Stimulated activated CD8-positive, alpha-beta memory T cell treated with anti-CD3 and anti-CD28 coated beads, Interleukin-15, amount 100 ng/mL, for 24 hours (primary cell): ENCODE data around the gene PAX2.

ENCODE experiments used
- DNase-seq: peaks from one replicate; pipeline ENCODE4 v3.0.0-alpha.2; 2020; ENCODE audit warnings: low read depth

Gene PAX2

GRCh38 chr10:100817268-100817839, 72.0 kb downstream of the PAX2 start:
- DNase-seq, result no peak

DNA sequence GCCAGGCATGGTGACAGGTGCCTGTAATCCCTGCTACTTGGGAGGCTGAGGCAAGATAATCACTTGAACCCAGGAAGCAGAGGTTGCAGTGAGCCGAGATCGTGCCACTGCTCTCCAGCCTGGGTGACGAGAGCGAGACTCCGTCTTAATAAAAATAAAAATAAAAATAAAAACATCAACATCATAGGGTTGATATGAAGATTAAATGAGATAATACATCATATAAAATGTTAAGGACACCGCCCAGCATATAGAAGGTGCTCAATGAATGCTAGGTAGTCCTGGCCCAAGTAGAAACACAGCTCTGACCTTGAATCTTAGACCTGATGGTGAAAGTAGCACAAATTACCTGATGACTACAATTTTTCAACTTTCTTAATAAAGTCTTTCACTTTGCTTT, 74.0 kb downstream of the PAX2 start:
- DNase-seq, result no peak

DNA sequence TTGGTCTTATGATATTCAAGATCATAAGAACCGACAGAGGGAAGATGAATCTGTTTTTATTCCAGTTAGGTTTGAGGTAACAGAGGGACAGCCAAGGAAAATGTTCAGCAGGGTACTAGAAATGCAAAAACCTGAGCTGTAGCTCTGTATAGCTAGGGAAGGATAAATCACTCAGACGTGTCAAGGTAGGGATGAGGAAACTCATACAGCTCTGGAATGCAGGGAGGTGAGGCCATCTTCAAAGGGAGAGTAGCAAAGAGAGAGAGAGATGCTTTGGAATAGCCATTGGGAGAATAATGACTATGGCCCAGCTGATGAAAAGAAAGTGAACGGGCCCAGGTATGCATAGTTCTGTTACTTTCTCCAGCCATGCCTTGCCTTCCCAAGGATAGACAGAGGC, 77.8 kb downstream of the PAX2 start:
- no peak for DNase-seq

DNA sequence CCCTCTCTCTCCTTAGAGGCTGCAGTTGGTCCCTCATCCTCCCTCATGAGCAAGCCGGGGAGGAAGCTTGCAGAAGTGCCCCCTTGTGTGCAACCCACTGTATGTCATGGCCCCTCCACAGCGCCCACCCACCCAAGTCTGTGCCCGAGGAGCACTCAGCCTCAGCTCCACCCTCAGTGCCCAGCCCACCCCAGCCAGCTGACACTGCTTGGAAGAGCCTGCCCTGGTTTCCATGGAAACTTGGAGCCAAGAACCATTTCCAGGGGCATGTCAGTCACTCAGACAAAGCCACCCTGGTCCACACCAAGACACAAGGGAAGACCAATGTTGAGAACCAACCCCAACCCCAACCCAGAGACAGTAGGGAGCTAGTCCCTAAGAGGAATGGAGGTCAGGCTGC, 79.5 kb downstream of the PAX2 start:
- DNase-seq, result no peak

DNA sequence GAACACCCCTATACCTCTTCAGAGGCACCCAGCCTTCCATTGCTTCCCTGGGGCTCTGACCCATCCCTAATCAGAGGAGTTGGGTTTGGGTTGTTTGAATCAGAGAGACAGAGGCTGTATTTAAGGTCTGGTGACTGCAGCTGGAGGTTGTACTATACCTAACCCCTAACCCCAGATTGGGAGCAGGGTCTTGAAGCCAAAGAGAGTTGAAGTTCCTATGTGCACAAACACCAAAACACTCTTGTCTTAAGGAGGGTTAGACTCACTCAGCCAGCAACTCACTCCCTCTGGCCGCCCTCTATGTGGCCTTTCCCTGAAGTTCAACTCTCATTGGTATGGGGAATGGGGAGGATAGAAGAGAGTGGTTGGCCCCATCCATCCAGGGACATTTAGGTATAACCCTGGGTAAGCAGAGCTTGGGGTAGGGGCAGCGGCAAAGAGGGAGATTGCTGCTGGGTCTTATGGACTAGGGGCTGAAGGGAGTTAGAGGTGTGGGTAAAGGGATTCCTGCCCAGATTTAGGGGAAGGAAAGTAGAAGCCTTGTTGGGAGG, 80.0 kb downstream of the PAX2 start:
- DNase-seq, result no peak

GRCh38 chr10:100826031-100826651, 80.8 kb downstream of the PAX2 start:
- no peak for DNase-seq

GRCh38 chr10:100826661-100826982, 81.2 kb downstream of the PAX2 start:
- DNase-seq, result no peak

DNA sequence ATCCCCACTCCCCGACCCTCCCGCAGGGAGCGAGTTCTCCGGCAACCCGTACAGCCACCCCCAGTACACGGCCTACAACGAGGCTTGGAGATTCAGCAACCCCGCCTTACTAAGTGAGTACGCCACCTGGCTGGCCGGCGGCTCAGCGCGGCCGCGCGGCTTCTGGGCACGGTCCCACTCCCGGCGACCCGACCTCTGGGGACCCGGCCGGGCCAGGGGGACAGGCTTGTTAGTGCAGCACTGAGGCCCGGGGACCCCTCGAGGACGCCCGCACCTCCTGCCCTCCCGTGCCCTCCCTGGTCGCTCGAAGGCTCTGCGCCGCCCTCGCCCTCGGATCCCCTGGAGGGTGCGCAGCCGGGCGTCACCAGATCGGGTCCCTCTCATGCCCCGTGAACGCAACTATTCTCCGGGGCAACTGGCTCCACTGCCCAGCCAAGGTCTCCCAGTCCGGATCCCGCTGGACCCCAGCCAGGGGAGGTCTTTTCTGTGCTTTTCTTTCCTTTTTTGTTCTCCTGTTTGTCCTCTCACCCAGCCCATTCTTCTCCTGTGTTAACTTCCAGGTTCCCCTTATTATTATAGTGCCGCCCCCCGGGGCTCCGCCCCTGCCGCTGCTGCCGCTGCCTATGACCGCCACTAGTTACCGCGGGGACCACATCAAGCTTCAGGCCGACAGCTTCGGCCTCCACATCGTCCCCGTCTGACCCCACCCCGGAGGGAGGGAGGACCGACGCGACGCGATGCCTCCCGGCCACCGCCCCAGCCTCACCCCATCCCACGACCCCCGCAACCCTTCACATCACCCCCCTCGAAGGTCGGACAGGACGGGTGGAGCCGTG, 81.8 kb downstream of the PAX2 start:
- DNase-seq, result no peak

- DNase-seq, result no peak
These were observed 82.7 kb downstream of the PAX2 start for GRCh38 chr10:100827819-100828737.

GRCh38 chr10:100828738-100829096, 83.3 kb downstream of the PAX2 start:
- no peak for DNase-seq

GRCh38 chr10:100829097-100829870, 83.9 kb downstream of the PAX2 start:
- DNase-seq, result no peak

GRCh38 chr10:100829933-100830727, 84.7 kb downstream of the PAX2 start:
- no peak for DNase-seq

GRCh38 chr10:100830728-100831111, 85.3 kb downstream of the PAX2 start:
- DNase-seq, result no peak

- DNase-seq, result no peak
These were observed 86.4 kb downstream of the PAX2 start for GRCh38 chr10:100831742-100832141.

DNA sequence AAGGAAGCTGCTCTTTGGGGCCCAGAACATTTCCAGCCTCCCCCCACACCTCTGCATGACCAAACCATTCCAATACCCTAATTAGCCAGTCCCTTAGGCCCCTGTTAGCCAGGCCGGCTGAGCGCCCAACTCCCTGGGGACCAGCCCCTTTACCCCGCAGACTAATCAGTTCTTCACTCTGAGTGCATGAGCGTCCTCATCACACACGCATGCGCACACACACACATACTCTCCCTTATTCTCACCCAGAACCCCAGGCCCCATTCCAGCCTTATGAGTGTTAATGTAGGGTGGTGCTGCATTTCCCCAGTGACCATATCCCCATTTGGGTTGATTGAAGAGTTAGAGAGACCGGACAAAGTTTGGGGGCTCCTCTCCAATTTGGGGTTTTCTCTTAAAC, 90.4 kb downstream of the PAX2 start:
- DNase-seq, result no peak

- no peak for DNase-seq
These were observed 91.5 kb downstream of the PAX2 start for GRCh38 chr10:100836891-100837290.

- DNase-seq, result no peak
These were observed 91.9 kb downstream of the PAX2 start for GRCh38 chr10:100837300-100837699.

GRCh38 chr10:100838986-100839385, 93.6 kb downstream of the PAX2 start:
- no peak for DNase-seq

GRCh38 chr10:100841528-100841927, 96.1 kb downstream of the PAX2 start:
- DNase-seq, result no peak

- no peak for DNase-seq
These were observed 102.1 kb downstream of the PAX2 start for GRCh38 chr10:100847440-100847839.

GRCh38 chr10:100848770-100849169, 103.4 kb downstream of the PAX2 start:
- no peak for DNase-seq
